H54 (cell line): ENCODE data around the gene SYNDIG1.

Source experiments
- DNase-seq: peaks from one replicate; pipeline ENCODE4 v3.0.0; 2011; ENCODE audit warnings: low spot score, mixed read lengths; ENCODE audit not compliant: insufficient read length
- FAIRE-seq: peaks from 3 replicates; lab custom pipeline; 2011; peaks lifted over from hg19 to GRCh38; lab: Jason Lieb, UNC
- POLR2A ChIP-seq: IDR thresholded peaks from 2 replicates; pipeline ENCODE4 v1.6.1; 2011; ENCODE audit warnings: low read depth, mild to moderate bottlenecking, low read length

SYNDIG1 gene

GRCh38 chr20:24487648-24488047, 18.2 kb downstream of the SYNDIG1 start:
- DNase-seq (no peak), FAIRE-seq (no peak)
- TF ChIP-seq POLR2A: no peak

DNA sequence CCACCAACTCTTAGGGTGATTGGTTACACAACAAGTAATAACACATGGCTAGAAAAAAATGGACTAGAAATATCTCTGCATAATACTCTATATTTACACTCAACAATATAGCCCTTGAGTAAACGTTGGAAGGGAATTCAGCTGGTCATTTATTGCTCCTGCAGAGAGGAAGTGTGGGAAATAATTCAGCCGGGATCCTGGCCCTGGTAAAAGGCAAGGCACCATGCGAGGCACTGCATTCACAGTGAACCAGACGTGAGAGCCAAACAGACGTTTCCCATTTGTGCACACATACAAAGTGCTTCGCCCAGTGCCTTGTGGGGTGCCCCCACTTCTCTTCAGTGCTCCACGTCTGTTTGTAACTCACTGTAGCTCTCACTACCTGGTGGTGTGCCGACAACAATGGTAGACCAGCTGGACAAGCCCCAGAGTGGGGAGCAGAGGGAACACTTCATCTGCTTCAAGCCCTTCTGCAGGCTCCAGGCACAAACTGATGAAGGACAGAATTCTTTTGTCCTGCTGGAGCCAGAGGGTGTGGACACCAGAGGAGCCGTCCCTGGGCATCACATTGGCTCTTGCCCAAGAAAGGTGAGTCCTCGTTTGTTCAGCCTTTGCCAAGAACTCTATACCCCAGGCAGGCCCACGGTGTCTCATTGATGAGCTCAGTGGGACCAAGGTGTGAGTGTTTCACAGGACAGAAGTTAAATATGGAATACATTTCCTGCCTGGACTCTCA, 18.8 kb downstream of the SYNDIG1 start:
- no peak for FAIRE-seq
- DNase-seq: no peak
- no peak for TF ChIP-seq POLR2A

GRCh38 chr20:24488800-24489175, 19.4 kb downstream of the SYNDIG1 start:
- FAIRE-seq: no peak
- TF ChIP-seq POLR2A: no peak
- no peak for DNase-seq

DNA sequence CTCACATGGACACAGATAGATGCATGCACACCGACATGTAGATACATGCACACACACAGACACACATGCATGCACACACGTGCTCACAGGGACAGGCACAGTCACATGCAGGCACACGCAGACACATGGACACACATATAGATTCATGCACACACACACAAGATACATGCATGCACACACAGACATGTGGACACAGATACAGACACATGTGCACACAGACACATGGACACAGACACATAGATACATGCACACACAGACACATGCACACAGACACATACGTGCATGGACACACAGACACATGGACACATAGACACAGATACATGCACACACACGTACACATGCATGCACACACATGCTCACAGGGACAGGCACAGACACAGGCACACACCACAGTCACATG, 19.8 kb downstream of the SYNDIG1 start:
- TF ChIP-seq POLR2A: no peak
- FAIRE-seq: no peak
- DNase-seq: no peak

- FAIRE-seq (no peak), DNase-seq (no peak)
- no peak for TF ChIP-seq POLR2A
Measured at GRCh38 chr20:24489631-24490260, 20.3 kb downstream of the SYNDIG1 start.

- no peak for DNase-seq
- TF ChIP-seq POLR2A: no peak
- no peak for FAIRE-seq
Measured at GRCh38 chr20:24490598-24490997, 21.2 kb downstream of the SYNDIG1 start.

DNA sequence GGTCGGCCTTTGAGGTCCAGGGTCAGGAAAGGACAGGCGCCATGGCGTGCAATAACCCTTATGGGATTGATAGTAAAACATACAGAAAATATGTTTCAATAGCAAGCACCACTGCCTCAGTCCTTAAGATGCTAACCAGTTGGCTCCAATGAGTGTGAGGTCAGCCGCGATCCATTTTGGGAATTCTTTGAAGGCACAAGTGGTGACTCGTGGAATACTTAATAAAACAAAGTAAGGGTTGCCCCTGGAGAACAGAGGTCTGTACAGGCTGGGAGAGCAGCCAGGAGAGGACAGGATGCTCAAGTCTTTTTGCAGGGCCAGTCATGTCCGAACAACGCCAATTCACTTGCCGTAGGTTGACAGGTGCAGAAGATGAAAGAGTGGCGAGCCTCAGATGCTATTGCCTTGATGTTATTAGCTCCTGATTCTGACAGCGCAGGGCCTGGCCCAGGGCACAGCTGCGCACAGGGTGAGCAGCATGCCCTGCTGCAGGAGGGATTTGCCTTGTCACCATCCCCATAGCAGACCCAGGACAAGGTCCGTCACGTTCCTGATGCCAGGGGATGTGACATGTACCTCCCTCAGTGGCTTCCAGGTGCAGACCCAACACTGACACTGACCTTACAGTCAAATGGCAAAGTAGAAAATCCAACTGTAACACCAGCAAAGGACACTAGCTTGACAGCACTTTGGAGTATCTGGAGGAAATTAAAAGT, 21.8 kb downstream of the SYNDIG1 start:
- FAIRE-seq (no peak), DNase-seq (no peak)
- TF ChIP-seq POLR2A: no peak

GRCh38 chr20:24492031-24492607, 22.7 kb downstream of the SYNDIG1 start:
- FAIRE-seq (no peak), DNase-seq (no peak)
- no peak for TF ChIP-seq POLR2A

GRCh38 chr20:24492698-24493097, 23.3 kb downstream of the SYNDIG1 start:
- DNase-seq (no peak), FAIRE-seq (no peak)
- TF ChIP-seq POLR2A: no peak

- DNase-seq (no peak), FAIRE-seq (no peak)
- TF ChIP-seq POLR2A: no peak
Measured at GRCh38 chr20:24493181-24493580, 23.8 kb downstream of the SYNDIG1 start.

DNA sequence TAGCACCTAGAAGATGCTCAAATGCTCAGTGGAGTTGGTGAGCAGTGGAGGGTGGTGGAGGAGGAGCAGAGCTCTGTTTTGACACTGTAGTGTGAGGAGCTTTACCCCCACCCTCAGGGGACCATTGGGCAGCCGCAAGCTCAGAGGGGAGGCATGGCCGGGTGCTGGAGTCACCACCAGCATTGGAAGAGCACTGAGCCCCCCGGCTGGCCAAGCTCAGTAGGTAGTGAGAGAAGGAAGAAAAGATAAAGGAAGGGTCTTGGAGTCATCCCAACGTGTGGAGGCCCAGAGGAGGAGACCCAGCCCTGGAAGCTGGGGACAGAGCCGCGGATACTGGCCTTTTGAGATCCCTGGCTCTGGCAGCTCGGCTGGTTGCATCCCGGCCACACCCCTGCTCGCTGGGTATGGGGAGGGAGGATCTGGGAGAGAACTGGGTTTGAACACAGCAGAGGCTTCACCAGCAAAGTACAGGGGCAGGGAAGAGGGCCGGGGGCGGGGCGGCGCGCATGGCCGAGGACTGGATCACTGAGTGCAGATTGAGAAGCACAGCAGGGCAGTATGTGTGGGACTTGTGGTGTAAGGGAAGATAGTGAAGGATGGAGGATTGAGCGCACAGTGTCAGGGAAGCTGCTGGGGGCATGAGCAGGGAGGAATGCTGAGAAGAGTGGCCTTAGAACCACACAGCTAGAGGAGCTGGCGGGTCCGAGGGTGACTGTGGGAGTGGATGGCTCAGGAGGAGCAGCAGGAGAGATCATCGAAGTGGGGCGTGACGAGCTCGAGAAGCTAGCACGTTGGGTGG, 24.4 kb downstream of the SYNDIG1 start:
- no peak for TF ChIP-seq POLR2A
- no peak for FAIRE-seq
- DNase-seq: no peak

DNA sequence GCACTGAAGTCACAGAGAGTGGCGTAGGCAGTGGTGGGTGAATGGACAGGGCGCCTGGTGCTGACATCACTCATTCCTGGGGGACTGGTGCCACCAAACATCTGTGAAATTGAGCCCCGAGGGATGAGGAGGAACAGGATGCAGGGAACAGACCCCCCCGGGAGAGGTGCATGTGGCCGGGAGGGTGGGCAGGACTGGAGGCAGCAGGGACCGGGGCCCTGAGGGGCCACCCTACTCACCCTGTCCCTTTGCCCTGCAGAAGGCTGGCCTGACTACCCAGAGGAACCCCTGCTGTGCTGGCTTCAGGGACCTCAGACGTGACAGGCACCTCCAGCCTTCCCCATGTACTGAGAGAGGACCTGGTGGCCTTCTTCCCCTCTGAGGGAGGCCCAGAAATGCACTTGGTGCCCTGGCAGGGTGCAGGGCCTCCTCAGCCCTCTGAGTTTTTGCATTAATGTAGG, 25.1 kb downstream of the SYNDIG1 start:
- DNase-seq (no peak), FAIRE-seq (no peak)
- TF ChIP-seq POLR2A: no peak

DNA sequence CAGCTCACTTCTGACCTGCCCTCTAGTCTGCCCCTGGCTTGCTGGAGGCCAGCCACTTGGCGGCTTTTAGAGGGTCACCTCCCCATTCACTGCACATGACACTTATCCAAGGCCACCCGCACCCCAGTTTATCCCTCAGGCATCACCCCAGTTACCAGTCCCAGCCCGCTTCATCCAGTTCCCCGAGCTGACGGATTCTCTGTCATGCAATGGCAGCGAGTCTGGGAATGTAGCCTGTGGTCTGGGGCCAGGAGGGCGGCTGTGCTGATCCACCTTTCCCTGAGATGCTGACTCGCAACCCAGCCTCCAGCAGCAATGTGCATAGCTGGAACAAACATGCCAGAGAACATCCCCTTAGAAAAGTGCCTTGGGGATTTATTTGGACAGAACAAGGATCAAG, 25.8 kb downstream of the SYNDIG1 start:
- FAIRE-seq: no peak
- DNase-seq: no peak
- no peak for TF ChIP-seq POLR2A

DNA sequence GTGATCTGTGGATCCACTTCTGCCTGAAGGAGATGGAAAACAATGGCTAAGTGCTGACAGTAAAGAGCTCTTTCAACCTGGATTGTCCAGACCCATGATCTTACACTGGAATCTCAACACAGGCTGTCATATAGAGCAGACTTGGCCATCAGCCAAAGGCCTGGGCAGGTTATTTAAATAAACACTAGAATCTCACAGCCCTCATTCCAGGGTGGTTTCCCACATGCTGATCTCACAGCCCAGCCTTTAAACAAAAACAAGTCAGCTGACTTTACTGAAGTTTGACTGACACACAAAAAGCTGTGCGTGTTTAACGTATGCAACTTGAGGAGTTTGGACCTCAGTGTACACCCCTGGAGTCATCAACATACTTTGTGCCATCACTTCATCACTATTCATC, 28.4 kb downstream of the SYNDIG1 start:
- FAIRE-seq: no peak

More for the DNA sequence above, 28.4 kb downstream of the SYNDIG1 start:
- no peak for DNase-seq
- no peak for TF ChIP-seq POLR2A
